MV-4-11 (cell line): Measurements from ENCODE around the gene RAB36.

Source experiments
- DNase-seq: peaks from one replicate; lab custom pipeline; 2025; lab: John Stamatoyannopoulos, UW

Gene RAB36

GRCh38 chr22:23158516-23159290 is 13.4 kb downstream of the RAB36 start:
- DNase-seq = no peak

- DNase-seq = no peak
These were observed 14.0 kb downstream of the RAB36 start for GRCh38 chr22:23159291-23159630.

GRCh38 chr22:23161029-23161428 is 15.8 kb downstream of the RAB36 start:
- no peak for DNase-seq

GRCh38 chr22:23161574-23161973 is 16.3 kb downstream of the RAB36 start:
- DNase-seq = no peak

- no peak for DNase-seq
These were observed 18.4 kb downstream of the RAB36 start for GRCh38 chr22:23163665-23164064.

GRCh38 chr22:23164091-23164490 is 18.8 kb downstream of the RAB36 start:
- DNase-seq = no peak

GRCh38 chr22:23166042-23166831 is 21.0 kb downstream of the RAB36 start:
- no peak for DNase-seq

- no peak for DNase-seq
These were observed 21.8 kb downstream of the RAB36 start for GRCh38 chr22:23166841-23167616.

GRCh38 chr22:23168391-23169042 is 23.2 kb downstream of the RAB36 start:
- no peak for DNase-seq

GRCh38 chr22:23169043-23169406 is 23.7 kb downstream of the RAB36 start:
- DNase-seq = no peak

GRCh38 chr22:23175817-23176644 is 30.8 kb downstream of the RAB36 start:
- DNase-seq = no peak

- DNase-seq = no peak
These were observed 31.4 kb downstream of the RAB36 start for GRCh38 chr22:23176645-23177027.

GRCh38 chr22:23177197-23177596 is 31.9 kb downstream of the RAB36 start:
- DNase-seq = peak; percentile 13

GRCh38 chr22:23178512-23179254 is 33.4 kb downstream of the RAB36 start:
- no peak for DNase-seq

- no peak for DNase-seq
These were observed 34.4 kb downstream of the RAB36 start for GRCh38 chr22:23179381-23180299.

- peak; percentile 13 for DNase-seq
These were observed 35.1 kb downstream of the RAB36 start, which contains the start of gene BCR for GRCh38 chr22:23180301-23180892. Gene BCR (plus strand): TSS chr22:23180509. CDS start chr22:23180961, 452 bp downstream.

- no peak for DNase-seq
These were observed 35.8 kb downstream of the RAB36 start for GRCh38 chr22:23180893-23181720.

GRCh38 chr22:23181721-23182308 is 36.5 kb downstream of the RAB36 start:
- no peak for DNase-seq
